GM12878 (cell line): ENCODE results near the gene CFAP299.

Experiments used
- ASH2L ChIP-seq: fragments of 300-600, 200-600 bp; sonication (generic); IDR thresholded peaks from 2 replicates; pipeline ENCODE4 v1.6.1; 2017; ENCODE audit warnings: low read depth, mild to moderate bottlenecking, borderline replicate concordance
- CTCF ChIP-seq, 3 experiments: IDR thresholded peaks in 2 of 3; conservative IDR thresholded peaks in 1 of 3; 2 replicates each; pipeline ENCODE4 v1.5.1; 2011; ENCODE audit warnings: low read depth in 3 of 3, low read length in 3 of 3, mild to moderate bottlenecking in 3 of 3, control low read depth in 2 of 3, moderate library complexity in 2 of 3, inconsistent platforms in 1 of 3, mixed read lengths in 1 of 3; ENCODE audit not compliant: control insufficient read depth in 2 of 3, insufficient read depth in 1 of 3; ENCODE audit errors: extremely low read depth in 1 of 3
- EZH2 ChIP-seq: IDR thresholded peaks from 2 replicates; pipeline ENCODE4 v1.6.1; 2012; ENCODE audit warnings: low read depth, mild to moderate bottlenecking, control low read depth, inconsistent platforms, low read length, borderline replicate concordance; ENCODE audit not compliant: control insufficient read depth
- IKZF1 ChIP-seq: fragments of 450-650 bp; conservative IDR thresholded peaks from 2 replicates; pipeline ENCODE4 v1.6.1; 2017; ENCODE audit warnings: antibody characterized with exemption, mild to moderate bottlenecking
- MXI1 ChIP-seq: fragments of 150-350 bp; IDR thresholded peaks from 2 replicates; pipeline ENCODE4 v1.6.1; 2011; ENCODE audit warnings: low read depth, mild to moderate bottlenecking, inconsistent platforms, low read length, improper control_type of control experiment
- POLR2AphosphoS5 ChIP-seq: IDR thresholded peaks from 2 replicates; pipeline ENCODE4 v1.6.1; 2011; ENCODE audit warnings: mild to moderate bottlenecking, low read length, inconsistent platforms
- RELA ChIP-seq: fragments of 450-650 bp; IDR thresholded peaks from 2 replicates; pipeline ENCODE4 v1.8.0; 2014; ENCODE audit warnings: borderline replicate concordance; ENCODE audit not compliant: partially characterized antibody
- TAF1 ChIP-seq: IDR thresholded peaks from 2 replicates; pipeline ENCODE4 v1.6.1; 2011; ENCODE audit warnings: mild to moderate bottlenecking, low read depth, low read length, borderline replicate concordance
- USF1 ChIP-seq: IDR thresholded peaks from 2 replicates; pipeline ENCODE4 v1.6.1; 2011; ENCODE audit warnings: borderline replicate concordance, low read depth, mild to moderate bottlenecking, moderate library complexity, mixed read lengths, low read length; ENCODE audit not compliant: insufficient read depth; ENCODE audit errors: extremely low read length
- TF ChIP-seq, protein P1 (sequence below): IDR thresholded peaks from 2 replicates; pipeline ENCODE4 v1.6.1; 2012; ENCODE audit warnings: low read length, inconsistent platforms

DNA sequence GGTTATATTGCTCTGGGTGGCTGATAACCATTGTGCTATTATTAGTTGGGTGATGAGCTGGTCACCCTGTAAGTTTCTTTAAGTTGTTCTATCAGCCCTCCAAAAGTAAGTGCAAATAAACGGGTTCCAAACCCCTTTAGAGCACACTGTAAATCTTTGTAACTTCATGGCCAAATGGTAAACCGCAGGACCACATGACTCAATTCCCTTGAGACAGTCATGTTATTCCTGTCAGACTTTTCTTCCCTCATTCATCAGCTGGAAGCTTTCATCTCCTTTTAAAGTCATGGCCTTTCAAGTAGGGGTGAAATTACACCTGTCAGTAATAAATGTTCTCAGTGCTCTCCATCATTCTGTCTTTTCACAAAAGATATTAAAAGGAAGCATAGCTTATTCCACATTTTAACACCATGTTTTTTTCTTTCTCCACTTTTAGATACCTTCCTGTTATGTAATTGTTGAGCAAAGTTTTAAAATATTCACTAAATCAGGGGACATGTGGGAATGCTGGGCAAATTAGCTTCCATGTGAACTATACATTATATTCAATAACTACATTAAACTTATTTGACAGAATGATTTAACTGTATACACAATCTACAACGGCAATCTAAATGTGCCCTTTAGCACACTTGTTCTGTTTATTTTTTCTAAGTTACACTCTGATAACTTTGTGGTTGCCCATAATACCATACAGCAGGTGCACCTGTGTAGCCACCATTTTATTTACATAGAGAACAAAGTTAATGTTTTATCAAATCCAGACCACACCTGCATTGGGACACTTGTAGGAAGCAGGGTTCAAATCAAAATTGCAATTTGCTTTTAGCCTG, 275.5 kb downstream of the CFAP299 start:
- TF ChIP-seq TAF1 (no peak), EZH2 (no peak), CTCF (IDR thresholded peaks at IDR 0.05 in 2 of 3, conservative IDR thresholded peaks at IDR 0.05 in 1 of 3; ENCODE audit: control insufficient read depth in 2 of 3, extremely low read depth in 1 of 3, insufficient read depth in 1 of 3, low read depth in 3 of 3, low read length in 3 of 3) (no peak), ASH2L (no peak), IKZF1 (peak; percentile 85), POLR2AphosphoS5 (no peak), RELA (no peak), MXI1 (no peak), USF1 (no peak)
- TF ChIP-seq, protein P1, sequence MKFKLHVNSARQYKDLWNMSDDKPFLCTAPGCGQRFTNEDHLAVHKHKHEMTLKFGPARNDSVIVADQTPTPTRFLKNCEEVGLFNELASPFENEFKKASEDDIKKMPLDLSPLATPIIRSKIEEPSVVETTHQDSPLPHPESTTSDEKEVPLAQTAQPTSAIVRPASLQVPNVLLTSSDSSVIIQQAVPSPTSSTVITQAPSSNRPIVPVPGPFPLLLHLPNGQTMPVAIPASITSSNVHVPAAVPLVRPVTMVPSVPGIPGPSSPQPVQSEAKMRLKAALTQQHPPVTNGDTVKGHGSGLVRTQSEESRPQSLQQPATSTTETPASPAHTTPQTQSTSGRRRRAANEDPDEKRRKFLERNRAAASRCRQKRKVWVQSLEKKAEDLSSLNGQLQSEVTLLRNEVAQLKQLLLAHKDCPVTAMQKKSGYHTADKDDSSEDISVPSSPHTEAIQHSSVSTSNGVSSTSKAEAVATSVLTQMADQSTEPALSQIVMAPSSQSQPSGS = no peak
